ENCODE data around the gene COTL1.

Gene COTL1, protein sequence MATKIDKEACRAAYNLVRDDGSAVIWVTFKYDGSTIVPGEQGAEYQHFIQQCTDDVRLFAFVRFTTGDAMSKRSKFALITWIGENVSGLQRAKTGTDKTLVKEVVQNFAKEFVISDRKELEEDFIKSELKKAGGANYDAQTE

DNA sequence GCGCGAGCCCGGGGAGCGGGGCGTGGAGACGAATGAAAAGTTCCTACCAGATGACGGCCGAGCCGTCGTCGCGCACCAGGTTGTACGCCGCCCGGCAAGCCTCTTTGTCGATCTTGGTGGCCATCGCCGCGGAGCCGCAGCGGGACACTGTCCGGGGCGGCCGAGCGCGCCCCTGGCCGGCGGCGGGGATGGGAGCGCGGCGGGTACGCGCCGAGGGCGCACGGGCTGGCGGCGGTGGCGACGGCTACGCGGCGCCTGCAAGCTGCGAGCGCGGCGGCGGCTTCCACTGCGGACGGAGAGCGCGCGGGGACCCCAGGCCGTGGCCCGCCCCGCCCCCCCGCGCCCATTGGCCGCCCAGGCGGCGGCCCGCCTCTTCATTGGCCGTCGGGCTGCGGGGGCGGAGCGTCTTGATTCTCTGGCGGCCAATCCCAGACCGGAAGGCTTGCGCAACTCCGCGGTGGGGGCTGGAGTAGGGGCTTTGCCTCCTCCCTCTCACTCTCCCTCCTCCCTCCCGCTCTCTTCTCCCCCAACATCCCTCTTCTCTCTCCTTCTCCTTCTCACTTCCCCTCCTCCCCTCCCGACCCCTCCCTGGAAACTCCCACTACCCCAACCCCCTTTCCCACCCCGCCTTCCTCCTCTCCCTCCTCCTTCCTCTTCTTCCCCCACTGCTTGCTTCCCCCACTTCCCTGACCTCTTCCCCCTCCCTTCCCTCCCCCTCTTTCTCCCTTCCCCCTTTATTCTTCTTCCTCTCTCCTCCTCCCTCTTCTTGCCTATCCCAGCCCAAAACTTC lies at the start of gene COTL1:
COTL1 (minus strand) TSS at position 288 of the 790 bp plus-strand sequence; CDS start at position 124, 164 bp downstream.
- intact Hi-C loops (cut with micrococcal nuclease), result loop anchor here (2.0 to 5.0 kb wide), 2 partner anchors 31 to 56 kb away; no protein-coding TSS in a partner anchor
- Mint-ChIP-seq H3K36me3 (ENCODE audit: low read depth) (peaks cover 48% of the 10 kb centered on the region), H3K4me1 (ENCODE audit: low read depth) (peaks cover 59% of the 10 kb centered on the region), H3K27me3 (no peaks in the 10 kb centered on the region), H3K9me3 (no peaks in the 10 kb centered on the region), H3K4me3 (peak within 1 kb of the TSS; percentile 91), H3K27ac (peak within 1 kb of the TSS; percentile 94)

DNA sequence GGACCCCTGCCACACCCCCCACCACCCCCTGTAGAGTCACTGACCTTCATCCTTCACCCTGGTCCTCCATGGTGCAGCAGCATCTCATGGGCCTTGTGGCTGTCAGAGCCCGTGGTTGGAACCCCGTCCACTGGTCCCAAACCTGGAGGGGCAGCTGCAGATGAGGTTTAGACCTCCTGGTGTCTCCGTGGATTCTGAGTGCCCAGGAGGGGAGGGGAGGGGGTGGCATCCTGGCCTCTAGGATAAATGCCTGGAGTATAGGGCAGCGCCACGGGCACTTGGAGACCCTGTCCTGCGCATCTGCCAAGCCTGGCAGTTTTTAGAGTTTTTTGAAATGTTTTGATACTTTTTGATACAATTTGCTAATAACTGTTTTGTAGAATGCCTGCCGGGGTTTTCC lies 48.0 kb upstream of the COTL1 start:
- peaks cover 10% of the 10 kb centered on the region for H3K4me1 Mint-ChIP-seq (ENCODE audit: low read depth)
- H3K4me3 Mint-ChIP-seq, result no peak overlapping the region
- H3K36me3 Mint-ChIP-seq (ENCODE audit: low read depth), result peaks cover 79% of the 10 kb centered on the region
- H3K27me3 Mint-ChIP-seq, result no peaks in the 10 kb centered on the region
- H3K9me3 Mint-ChIP-seq, result no peaks in the 10 kb centered on the region
- intact Hi-C loops (cut with micrococcal nuclease), result no loop called here
- H3K27ac Mint-ChIP-seq, result no peak overlapping the region

DNA sequence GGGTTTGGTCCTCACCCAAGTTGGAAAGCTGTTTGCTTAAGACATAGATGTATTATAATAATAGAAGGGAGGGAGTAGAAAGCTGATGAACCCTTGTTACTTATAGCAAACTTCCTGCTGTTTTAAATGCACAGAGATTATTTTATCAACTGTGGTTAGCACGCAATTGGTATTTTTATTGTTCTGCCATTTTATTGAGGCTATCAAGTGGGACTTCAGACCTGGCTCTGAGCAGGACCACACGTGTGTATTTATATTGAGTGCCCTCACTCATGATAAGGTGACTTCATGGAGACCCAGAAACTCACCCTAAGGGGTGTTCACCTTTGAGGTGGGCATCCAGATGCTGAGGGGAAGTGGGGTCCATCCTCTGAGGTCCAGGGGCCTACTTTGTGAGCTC lies 47.5 kb upstream of the COTL1 start:
- Mint-ChIP-seq H3K4me3 (no peak overlapping the region), H3K9me3 (no peaks in the 10 kb centered on the region), H3K27me3 (no peaks in the 10 kb centered on the region), H3K36me3 (ENCODE audit: low read depth) (peaks cover 84% of the 10 kb centered on the region), H3K4me1 (ENCODE audit: low read depth) (peaks cover 14% of the 10 kb centered on the region), H3K27ac (no peak overlapping the region)
- intact Hi-C loops (cut with micrococcal nuclease), result no loop called here

DNA sequence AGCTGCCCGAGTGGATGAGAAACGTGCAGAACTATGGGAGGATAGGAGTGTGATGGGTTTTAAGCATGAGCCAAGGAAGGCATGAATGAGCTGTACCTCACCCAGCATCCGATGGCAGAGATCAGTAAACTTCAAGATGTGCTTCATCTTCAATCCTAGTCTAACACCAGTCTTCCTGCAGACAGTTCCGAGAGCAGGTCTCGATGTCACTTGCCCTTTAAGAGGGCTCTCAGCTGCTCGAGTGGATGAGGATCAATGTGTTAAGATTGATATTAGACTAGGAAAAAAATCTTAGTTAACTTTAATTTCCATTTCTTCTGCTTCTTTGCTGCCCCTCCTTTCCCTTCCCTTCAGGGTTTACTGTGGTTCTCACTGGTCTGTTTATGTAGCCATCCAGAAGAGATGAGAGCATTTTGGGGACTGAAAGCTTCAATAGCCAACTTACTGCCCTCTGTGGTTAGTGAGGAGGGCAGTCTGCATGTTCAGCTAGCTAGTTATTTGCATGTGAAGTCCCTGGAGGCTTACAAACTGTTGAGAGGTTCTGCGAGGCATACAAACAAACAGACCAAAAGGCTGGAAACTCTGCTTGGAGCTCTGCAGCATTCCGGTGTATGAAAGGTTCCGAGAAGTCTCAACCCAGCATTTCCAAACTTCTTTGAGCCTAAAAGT lies 45.7 kb upstream of the COTL1 start:
- Mint-ChIP-seq H3K9me3 (no peaks in the 10 kb centered on the region), H3K4me1 (ENCODE audit: low read depth) (peaks cover 21% of the 10 kb centered on the region), H3K27me3 (no peaks in the 10 kb centered on the region), H3K27ac (no peak overlapping the region), H3K36me3 (ENCODE audit: low read depth) (peaks cover 97% of the 10 kb centered on the region), H3K4me3 (no peak overlapping the region)
- intact Hi-C loops (cut with micrococcal nuclease), result no loop called here

DNA sequence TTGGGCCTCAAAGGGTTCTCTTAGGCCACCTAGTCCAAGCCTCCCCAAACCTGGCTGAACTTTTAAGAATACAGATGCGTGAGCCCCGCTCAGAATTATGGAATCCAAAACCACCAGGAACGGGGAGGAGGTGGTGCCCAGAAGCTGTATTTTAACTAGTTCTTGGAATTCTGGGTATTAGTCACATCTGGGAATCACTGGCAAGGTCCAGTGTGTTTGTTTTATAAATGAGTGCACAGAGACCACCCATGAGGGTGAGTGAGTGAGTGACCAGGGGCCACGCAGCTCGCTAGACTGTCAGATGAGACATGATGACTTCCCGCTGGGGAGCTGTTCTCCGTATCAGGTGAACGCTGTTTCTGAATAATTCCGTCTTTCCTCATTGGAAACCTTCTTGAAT lies 44.6 kb upstream of the COTL1 start:
- H3K27me3 Mint-ChIP-seq, result no peaks in the 10 kb centered on the region
- no peak overlapping the region for H3K27ac Mint-ChIP-seq
- H3K36me3 Mint-ChIP-seq (ENCODE audit: low read depth), result peaks cover 97% of the 10 kb centered on the region
- intact Hi-C loops (cut with micrococcal nuclease), result no loop called here
- H3K9me3 Mint-ChIP-seq, result no peaks in the 10 kb centered on the region
- peaks cover 21% of the 10 kb centered on the region for H3K4me1 Mint-ChIP-seq (ENCODE audit: low read depth)
- no peak overlapping the region for H3K4me3 Mint-ChIP-seq

DNA sequence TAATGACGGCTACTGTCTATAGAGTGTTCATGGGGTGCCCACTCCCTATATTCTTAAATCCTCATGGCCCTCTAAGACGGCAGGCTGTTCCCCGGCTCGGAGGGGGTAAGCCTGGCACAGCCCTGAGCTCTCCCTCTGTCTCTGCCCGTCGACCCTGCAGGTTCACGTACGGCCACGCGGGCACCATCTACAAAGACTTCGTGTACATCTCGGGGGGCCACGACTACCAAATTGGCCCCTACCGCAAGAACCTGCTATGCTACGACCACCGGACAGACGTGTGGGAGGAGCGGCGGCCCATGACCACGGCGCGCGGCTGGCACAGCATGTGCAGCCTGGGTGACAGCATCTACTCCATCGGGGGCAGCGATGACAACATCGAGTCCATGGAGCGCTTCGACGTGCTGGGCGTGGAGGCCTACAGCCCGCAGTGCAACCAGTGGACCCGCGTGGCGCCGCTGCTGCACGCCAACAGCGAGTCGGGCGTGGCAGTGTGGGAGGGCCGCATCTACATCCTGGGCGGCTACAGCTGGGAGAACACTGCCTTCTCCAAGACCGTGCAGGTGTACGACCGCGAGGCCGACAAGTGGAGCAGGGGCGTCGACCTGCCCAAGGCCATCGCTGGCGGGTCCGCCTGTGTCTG lies 43.7 kb upstream of the COTL1 start:
- Mint-ChIP-seq H3K27me3 (no peaks in the 10 kb centered on the region), H3K36me3 (ENCODE audit: low read depth) (peaks cover 97% of the 10 kb centered on the region), H3K9me3 (no peaks in the 10 kb centered on the region), H3K27ac (no peak overlapping the region), H3K4me1 (ENCODE audit: low read depth) (peaks cover 21% of the 10 kb centered on the region), H3K4me3 (no peak overlapping the region)
- intact Hi-C loops (cut with micrococcal nuclease), result no loop called here

DNA sequence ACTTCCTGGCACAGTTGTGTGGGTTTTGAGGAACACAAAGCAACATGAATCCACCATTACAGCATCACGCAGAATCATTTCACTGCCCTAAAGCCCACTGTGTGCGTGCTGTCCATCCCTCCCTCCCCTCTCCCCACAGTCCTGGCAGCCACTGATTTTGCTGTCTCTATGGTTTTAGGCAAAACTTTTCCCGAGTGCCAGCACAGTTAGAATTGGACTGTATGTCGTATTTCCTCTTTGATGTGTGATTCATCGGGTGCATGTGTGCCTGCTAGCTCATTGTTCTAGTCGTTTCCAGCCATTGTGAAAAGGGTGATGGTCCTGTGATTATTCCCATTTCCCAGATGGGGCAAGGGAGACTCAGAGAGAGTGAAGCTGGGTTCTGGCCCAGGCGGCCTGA lies 43.1 kb upstream of the COTL1 start:
- H3K27me3 Mint-ChIP-seq, result no peaks in the 10 kb centered on the region
- H3K4me3 Mint-ChIP-seq, result no peak overlapping the region
- H3K4me1 Mint-ChIP-seq (ENCODE audit: low read depth), result peaks cover 21% of the 10 kb centered on the region
- no peaks in the 10 kb centered on the region for H3K9me3 Mint-ChIP-seq
- H3K36me3 Mint-ChIP-seq (ENCODE audit: low read depth), result peaks cover 97% of the 10 kb centered on the region
- H3K27ac Mint-ChIP-seq, result no peak overlapping the region
- intact Hi-C loops (cut with micrococcal nuclease), result no loop called here

DNA sequence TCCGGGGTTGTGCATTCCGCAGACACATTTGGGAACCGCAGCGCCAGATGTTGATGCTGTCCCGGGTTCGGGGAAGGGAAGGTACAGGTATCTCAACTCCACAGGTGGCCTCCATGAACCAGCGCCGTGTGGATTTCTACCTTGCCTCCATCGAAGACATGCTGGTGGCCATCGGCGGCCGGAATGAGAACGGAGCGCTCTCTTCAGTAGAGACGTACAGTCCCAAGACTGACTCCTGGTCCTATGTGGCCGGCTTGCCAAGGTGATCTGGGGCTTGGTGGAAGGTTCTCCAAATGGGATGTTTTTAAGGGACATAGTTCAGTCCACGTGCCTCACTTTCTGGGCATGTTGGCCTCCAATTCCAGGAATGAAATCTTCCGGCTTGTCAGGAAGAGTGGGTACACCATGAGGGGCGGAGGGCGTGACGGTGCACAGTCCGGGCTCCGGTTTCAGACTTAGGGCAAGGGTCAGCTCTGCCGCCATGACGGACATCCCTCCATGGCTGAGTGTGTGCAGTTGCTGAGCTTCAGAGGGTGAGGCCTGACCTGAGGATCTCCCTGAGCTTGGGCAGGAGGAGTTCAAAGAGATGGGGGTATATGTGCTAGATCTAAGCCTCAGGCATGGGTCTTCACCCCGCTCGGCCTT lies 41.9 kb upstream of the COTL1 start:
- H3K27me3 Mint-ChIP-seq, result no peaks in the 10 kb centered on the region
- H3K36me3 Mint-ChIP-seq (ENCODE audit: low read depth), result peaks cover 100% of the 10 kb centered on the region
- intact Hi-C loops (cut with micrococcal nuclease), result no loop called here
- H3K4me1 Mint-ChIP-seq (ENCODE audit: low read depth), result peaks cover 21% of the 10 kb centered on the region
- no peaks in the 10 kb centered on the region for H3K9me3 Mint-ChIP-seq
- H3K27ac Mint-ChIP-seq, result no peak overlapping the region
- no peak overlapping the region for H3K4me3 Mint-ChIP-seq

DNA sequence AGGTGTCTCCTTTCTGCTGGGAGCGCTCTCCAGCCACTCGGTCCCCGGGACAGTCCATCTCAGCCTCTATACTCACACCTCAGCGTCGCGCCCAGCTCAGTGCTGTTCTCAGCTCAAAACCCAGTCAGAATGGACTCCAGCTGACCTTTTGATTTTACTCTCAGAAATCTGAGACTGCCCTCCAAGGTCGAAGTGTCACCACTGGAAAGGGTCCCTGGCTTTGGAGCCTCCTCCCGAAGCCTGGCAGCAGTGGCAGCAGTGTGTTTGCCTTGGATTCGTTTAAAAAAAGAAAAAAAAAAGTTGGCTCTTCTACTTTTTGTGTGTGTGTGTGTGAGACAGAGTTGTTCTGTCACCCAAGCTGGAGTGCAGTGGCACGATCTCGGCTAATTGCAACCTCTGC lies 40.8 kb upstream of the COTL1 start:
- Mint-ChIP-seq H3K27ac (no peak overlapping the region), H3K36me3 (ENCODE audit: low read depth) (peaks cover 100% of the 10 kb centered on the region), H3K4me1 (ENCODE audit: low read depth) (peaks cover 21% of the 10 kb centered on the region), H3K9me3 (no peaks in the 10 kb centered on the region), H3K4me3 (no peak overlapping the region), H3K27me3 (no peaks in the 10 kb centered on the region)
- intact Hi-C loops (cut with micrococcal nuclease), result no loop called here

DNA sequence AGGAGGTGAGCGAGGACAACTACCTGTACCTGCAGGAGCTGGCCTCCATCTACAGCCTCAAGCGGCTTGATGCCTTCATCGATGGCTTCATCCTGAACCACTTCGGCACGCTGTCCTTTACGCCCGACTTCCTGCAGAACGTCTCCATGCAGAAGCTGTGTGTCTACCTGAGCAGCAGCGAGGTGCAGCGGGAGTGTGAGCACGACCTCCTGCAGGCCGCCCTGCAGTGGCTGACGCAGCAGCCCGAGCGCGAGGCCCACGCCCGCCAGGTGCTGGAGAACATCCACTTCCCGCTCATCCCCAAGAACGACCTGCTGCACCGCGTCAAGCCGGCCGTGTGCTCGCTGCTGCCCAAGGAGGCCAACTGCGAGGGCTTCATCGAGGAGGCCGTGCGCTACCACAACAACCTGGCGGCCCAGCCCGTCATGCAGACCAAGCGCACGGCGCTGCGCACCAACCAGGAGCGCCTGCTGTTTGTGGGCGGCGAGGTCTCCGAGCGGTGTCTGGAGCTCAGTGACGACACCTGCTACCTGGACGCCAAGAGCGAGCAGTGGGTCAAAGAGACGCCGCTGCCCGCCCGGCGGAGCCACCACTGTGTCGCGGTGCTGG lies 39.5 kb upstream of the COTL1 start:
- intact Hi-C loops (cut with micrococcal nuclease), result no loop called here
- peaks cover 100% of the 10 kb centered on the region for H3K36me3 Mint-ChIP-seq (ENCODE audit: low read depth)
- no peaks in the 10 kb centered on the region for H3K9me3 Mint-ChIP-seq
- no peak overlapping the region for H3K4me3 Mint-ChIP-seq
- no peak overlapping the region for H3K27ac Mint-ChIP-seq
- no peaks in the 10 kb centered on the region for H3K27me3 Mint-ChIP-seq
- H3K4me1 Mint-ChIP-seq (ENCODE audit: low read depth), result peaks cover 31% of the 10 kb centered on the region

DNA sequence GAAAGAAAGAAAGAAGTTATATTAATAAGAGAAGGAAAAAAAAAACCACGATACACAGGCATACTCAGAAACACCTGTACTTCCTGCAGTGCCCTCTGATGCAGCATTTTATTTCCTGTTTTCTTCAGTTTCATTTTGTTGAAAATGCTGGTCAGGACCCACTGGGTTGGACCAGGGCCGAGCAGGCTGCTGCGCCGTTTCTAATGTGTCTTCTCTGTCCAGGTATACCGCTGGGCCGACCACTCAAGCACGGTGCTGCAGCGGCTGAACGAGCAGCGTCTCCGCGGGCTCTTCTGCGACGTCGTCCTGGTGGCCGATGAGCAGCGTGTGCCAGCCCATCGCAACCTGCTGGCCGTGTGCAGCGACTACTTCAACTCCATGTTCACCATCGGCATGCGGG lies 38.8 kb upstream of the COTL1 start:
- Mint-ChIP-seq H3K9me3 (no peaks in the 10 kb centered on the region), H3K27ac (no peak overlapping the region), H3K27me3 (no peaks in the 10 kb centered on the region), H3K4me1 (ENCODE audit: low read depth) (peaks cover 36% of the 10 kb centered on the region), H3K36me3 (ENCODE audit: low read depth) (peaks cover 100% of the 10 kb centered on the region), H3K4me3 (no peak overlapping the region)
- intact Hi-C loops (cut with micrococcal nuclease), result no loop called here

DNA sequence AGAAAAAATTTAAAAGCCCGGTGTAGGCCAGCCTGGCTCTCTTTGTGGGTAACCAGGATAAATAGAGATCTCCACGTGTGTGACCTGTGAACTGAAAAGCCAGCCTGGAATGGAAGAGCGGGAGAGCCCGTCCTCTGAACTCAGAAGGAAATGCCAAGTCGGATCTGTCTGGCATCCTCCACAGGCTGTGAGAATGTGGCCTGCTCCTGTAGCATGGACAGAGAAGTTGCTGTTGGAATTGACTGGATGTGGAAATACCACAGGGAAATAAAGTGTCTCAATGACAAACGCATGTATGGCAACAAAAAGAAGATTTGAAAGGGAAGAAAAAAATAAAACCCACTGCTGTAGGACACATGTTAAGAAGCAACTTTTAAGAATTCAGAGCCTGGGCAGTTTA lies 37.1 kb upstream of the COTL1 start:
- Mint-ChIP-seq H3K4me1 (ENCODE audit: low read depth) (peaks cover 39% of the 10 kb centered on the region), H3K36me3 (ENCODE audit: low read depth) (peaks cover 100% of the 10 kb centered on the region), H3K27ac (no peak overlapping the region), H3K27me3 (no peaks in the 10 kb centered on the region), H3K9me3 (no peaks in the 10 kb centered on the region), H3K4me3 (no peak overlapping the region)
- intact Hi-C loops (cut with micrococcal nuclease), result no loop called here

DNA sequence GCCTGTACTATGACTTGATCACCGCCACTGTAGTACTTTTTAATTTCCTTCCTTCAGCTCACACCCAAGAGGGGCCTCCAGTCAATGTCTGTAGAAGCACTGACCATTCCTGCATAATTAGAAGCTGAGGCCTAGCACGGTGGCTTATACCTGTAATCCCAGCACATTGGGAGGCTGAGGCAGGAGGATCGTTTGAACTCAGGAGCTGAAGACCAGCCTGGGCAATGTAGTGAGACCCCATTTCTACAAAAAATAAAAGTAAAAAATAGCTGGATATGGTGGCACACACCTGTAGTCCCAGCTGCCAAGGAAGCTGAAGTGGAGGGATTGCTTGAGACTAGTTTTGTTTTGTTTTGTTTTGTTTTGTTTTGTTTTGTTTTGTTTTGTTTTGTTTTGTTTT lies 36.4 kb upstream of the COTL1 start:
- Mint-ChIP-seq H3K36me3 (ENCODE audit: low read depth) (peaks cover 94% of the 10 kb centered on the region), H3K4me3 (no peak overlapping the region), H3K27ac (no peak overlapping the region), H3K4me1 (ENCODE audit: low read depth) (peaks cover 42% of the 10 kb centered on the region), H3K9me3 (no peaks in the 10 kb centered on the region), H3K27me3 (no peaks in the 10 kb centered on the region)
- intact Hi-C loops (cut with micrococcal nuclease), result no loop called here

All from dendritic cell treated with granulocyte-macrophage colony-stimulating factor and Interleukin-4, amounts not matched to agents 40 ng/mL and 50 ng/mL, for 4 days (primary cell).